Epithelial cell of esophagus (primary cell): ENCODE data around the gene ADGRL3.
A peak's percentile ranks its signal among the peaks of the same experiment; 100 is the strongest.
"Not testable (repeated sequence)": the region's sequence is repeated elsewhere in the genome, so short reads cannot be mapped to it uniquely, and the experiment has no call there.

Experiments used
- DNase-seq: peaks from one replicate; pipeline ENCODE4 v3.0.0; 2010; ENCODE audit warnings: low read depth
- H3K4me3 ChIP-seq: 2 replicates; pipeline ENCODE4 v1.5.1; 2011; ENCODE audit warnings: mild to moderate bottlenecking, low read length, control low read depth
- CTCF ChIP-seq: IDR thresholded peaks from 2 replicates; pipeline ENCODE4 v1.5.1; 2011; ENCODE audit warnings: low read depth, mild to moderate bottlenecking, low read length, control low read depth, inconsistent platforms; ENCODE audit not compliant: insufficient read depth; ENCODE audit errors: missing control alignments

Gene ADGRL3

GRCh38 chr4:61760820-61761219 is 560.7 kb downstream of the ADGRL3 start:
- H3K4me3 ChIP-seq = no peak overlapping the region
- no peak for DNase-seq
- no peak for TF ChIP-seq CTCF

- no peak overlapping the region for H3K4me3 ChIP-seq
- TF ChIP-seq CTCF = no peak
- no peak for DNase-seq
Measured at GRCh38 chr4:61762722-61763627, 562.8 kb downstream of the ADGRL3 start.

GRCh38 chr4:61763682-61764081 is 563.6 kb downstream of the ADGRL3 start:
- DNase-seq = no peak
- TF ChIP-seq CTCF = no peak
- H3K4me3 ChIP-seq = no peak overlapping the region

- DNase-seq, H3K4me3 ChIP-seq: not testable (repeated sequence)
Measured at GRCh38 chr4:61764090-61764489, 564.0 kb downstream of the ADGRL3 start.

- not testable (repeated sequence) for H3K4me3 ChIP-seq, DNase-seq
Measured at GRCh38 chr4:61769444-61770167, 569.5 kb downstream of the ADGRL3 start.

- TF ChIP-seq CTCF = no peak
- H3K4me3 ChIP-seq = no peak overlapping the region
- no peak for DNase-seq
Measured at GRCh38 chr4:61770456-61770855, 570.3 kb downstream of the ADGRL3 start.

- no peak for TF ChIP-seq CTCF
- DNase-seq = no peak
- no peak overlapping the region for H3K4me3 ChIP-seq
Measured at GRCh38 chr4:61771056-61771455, 570.9 kb downstream of the ADGRL3 start.

GRCh38 chr4:61772126-61772525 is 572.0 kb downstream of the ADGRL3 start:
- DNase-seq = peak; percentile 80
- no peak overlapping the region for H3K4me3 ChIP-seq
- TF ChIP-seq CTCF = no peak
